Erythroblast (primary cell): ENCODE results near the gene MRPL10.

Experiments used
- DNase-seq, 2 experiments: peaks; one replicate each; lab custom pipeline; 2025; lab: John Stamatoyannopoulos, UW
- GATA1 ChIP-seq: IDR thresholded peaks from 2 replicates; pipeline ENCODE4 v1.6.1; 2011; ENCODE audit warnings: low read depth, mild to moderate bottlenecking, control low read depth, low read length, moderate library complexity
- POLR2A ChIP-seq: IDR thresholded peaks from 2 replicates; pipeline ENCODE4 v1.6.1; 2011; ENCODE audit warnings: mild to moderate bottlenecking, low read length

The MRPL10 gene

DNA sequence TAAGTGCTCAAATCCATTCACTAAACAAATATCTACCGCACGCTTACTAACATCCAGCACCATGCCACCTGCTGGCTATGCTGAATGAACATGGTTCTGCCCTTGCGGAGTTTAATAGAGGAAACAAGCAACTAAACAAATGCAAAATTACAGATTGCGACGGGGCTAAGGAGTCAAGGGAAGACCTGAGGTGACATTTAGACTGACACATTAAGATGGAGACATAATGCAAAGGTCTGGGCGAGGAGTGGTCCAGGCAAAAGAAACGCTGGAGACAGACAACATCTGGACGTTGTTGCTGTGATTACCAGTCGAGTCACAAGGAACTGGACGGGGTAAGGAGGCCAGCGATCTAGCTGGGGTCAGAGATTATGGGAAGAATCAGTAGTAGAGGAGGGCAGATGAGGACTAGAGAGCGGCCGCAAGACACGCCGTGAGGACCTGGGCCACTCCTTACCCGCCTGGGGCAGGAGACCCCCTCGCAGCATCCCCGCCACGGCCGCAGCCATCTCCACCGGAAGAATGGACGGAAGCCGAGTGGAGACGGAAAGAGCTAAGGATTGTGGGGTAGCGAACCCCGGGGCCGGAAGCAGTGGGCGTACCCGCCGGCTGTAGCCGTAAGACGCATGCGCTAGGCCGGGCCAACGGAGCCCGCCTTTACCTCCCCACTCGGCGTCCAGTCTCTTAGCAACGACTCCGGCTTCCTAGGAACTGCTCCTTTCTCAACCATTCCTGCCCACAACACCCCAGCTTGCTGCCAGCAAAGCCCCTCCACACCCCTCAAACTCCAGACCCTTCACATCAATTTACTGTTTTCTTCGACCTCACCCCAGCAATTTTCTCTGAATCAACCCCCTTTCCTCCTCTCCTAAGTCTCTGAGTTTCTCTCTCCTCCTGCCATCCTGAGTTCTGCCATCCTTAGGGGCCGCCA is at the start of gene MRPL10, which contains the start of gene LRRC46:
Gene MRPL10, minus strand, starts transcription at position 539 of the 931 bp plus-strand sequence. Its CDS starts 30 bp downstream, at position 509.
Gene LRRC46, plus strand, starts transcription at position 668 of the 931 bp plus-strand sequence. CDS start 320 bp downstream, outside the sequence.
- DNase-seq, result peak; percentile 92 to 95
- TF ChIP-seq POLR2A (peak; percentile 95), GATA1 (no peak)

DNA sequence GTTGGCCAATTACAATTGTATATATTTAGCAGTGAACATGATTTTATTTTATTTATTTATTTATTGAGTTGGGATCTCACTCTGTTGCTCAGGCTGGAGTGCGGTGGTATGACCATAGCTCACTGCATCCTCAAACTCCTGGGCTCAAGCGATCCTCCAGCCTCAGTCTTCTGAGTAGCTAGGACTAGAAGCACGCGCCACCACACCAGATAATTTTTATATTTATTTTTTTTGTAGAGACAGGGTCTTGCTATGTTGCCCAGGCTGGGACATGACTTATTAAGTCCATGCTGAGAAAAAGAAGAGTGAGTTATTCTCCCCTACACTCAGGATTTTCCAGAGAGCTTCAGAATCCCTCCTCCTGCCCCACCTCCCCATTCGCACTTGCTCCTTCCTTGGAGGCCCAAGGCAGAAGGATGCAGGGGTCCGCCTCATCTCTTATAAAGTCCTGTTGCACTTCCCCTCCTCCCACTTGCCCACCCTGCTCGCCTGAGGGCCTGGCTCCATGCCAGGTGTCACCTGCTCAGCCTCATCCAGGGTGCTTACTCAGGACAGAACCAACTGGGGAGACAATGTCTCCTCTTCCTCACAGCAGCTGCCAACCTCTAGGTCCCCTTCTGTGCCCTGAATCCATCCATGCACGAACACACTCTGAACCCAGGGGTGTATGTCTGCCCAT is 48.6 kb upstream of the MRPL10 start:
- TF ChIP-seq POLR2A, result no peak
- TF ChIP-seq GATA1, result no peak
- DNase-seq, result no peak

DNA sequence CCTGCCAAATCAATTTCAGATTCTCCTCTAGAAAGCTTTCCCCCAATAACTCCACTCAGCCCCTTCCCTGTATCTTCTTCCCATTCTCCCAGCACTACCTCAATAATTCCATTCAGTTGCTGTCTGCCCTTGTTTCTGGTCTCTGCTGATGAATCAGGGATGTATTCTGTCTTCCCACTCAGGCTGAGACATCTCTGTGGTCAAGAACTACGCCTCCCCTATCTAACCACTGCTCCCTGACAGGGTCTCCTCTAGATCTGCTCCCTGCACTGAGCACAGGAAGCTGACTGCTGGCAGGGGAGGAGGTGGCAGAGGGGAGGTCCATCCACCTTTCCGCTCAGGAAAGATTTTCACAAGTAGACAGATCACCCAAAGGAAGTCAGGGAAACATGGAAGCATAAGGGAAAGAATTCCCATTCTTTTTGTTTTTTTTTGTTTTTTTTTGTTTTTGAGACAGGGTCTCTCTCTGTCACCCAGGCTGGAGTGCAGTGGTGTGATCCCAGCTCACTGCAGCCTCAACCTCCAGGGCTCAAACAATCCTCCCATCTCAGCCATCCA is 47.8 kb upstream of the MRPL10 start:
- TF ChIP-seq POLR2A (no peak), GATA1 (no peak)
- DNase-seq, result no peak

DNA sequence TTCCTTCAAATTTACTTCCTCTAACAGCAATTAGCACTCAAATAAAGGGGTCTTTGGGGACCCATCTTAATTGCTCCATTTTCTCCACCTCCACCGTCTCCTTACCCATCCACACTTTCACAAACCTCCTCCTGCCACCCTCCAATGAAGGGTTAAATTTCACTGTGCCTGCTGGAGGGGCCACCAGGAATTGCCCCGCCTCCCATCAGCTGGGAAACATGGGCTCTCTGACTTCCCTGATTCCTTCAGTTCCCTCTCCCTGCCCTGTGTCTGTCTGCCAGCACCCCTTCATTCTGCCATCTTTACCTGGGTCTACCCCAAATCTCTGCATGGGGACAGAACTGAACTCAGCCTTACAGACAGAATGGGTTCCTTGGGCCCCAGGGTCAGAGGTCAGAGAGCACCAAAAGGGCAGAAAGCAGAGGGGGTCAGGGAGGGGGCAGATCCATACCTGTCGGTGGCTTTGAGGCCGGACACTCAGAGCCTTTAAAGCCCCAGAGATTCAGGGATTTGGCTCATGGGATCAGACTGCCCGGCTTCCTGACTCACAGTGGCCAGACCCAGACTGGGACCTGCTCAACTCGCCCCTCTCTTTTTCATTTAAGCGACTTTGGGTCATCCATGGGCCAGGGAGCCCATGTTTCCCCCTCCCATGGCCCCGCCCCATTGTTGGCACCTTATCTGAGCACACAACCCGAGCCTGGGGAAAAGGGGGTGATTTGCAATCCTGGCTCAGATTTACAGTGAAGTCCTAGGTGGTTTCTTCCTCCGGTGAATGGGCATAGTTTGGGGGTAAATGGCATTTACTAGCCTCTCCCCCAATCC is 47.1 kb upstream of the MRPL10 start:
- TF ChIP-seq GATA1 (no peak), POLR2A (no peak)
- no peak for DNase-seq

DNA sequence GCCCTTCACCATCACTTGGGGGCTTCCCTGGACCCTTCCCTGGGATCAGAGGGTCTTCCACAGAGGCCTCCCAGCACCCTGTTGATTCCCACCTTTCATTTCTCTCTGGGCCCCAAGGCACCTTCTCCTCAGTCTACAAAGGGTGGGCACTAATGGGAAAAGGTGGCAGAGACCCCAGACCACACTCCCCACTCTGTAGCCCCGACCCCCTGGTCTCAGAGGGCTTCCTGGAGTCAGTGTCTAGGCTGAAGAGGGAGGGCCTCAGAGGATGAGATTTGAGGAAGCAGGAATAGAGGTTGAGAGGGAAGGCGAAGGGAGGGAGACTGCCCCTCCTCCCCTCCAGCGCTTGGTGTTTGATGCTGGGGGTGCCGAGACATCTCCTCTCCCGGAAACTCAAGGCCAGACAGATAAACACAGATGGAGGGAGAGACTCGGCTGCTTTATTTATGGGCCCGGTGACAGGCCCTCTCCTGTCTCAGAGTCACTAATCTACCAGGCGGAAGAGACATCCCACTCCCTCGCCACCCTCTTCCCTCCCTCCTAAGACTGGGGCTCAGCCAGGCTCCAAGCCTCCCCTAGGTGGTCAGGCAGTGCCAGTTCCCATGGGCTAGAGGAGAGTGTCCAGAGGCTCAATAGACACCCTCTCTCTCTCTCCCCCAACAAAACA is 46.2 kb upstream of the MRPL10 start:
- TF ChIP-seq POLR2A (no peak), GATA1 (no peak)

DNA sequence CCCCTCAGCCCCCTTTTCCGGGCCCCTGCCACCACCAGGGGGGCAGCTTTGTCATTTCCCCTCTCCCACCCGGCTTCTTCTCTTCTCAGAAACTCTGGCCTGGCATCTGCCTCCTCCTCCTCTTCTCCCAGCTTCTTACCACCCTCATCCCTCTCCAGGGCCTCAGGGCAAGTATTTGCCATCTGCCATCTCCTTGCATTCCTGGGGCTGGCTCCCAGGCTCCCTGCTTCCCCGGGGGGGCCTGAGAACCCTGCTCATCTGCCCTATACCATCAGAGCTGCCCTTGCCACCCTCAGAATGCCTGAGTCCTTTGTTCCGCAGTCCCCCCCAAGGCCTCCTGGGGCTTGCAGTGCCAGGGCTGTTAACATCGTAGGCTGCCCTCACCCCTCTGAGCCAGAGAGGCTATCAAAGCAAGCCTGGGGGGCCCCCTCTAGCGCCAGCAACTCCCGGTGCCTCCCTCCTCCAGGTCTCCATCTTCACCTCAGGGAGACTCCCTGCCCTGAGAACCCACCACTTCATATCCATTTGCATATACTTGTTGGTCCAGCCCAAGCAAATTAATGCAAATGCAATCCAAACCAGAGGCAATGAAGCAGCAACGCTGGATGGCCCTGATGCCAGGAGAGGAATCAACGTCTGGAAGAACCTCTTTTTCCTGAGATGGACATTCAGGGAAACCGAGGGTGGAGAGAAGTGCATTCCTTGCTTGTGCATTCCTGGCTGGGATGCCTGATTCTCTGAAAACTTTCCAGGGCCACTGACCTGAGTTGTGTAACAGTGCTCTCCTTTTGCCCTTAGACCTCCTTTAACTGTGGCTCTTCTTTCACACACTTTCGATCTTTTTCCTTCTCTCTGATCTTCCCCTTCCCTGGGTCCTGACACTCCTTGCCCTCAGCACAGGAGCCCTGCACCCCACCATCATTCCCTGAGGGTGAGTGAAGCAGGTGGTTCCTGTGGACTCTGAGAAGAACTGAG is 44.0 kb upstream of the MRPL10 start:
- DNase-seq, result no peak
- TF ChIP-seq GATA1 (no peak), POLR2A (no peak)

More for the DNA sequence above, 46.2 kb upstream of the MRPL10 start:
- DNase-seq, result no peak

DNA sequence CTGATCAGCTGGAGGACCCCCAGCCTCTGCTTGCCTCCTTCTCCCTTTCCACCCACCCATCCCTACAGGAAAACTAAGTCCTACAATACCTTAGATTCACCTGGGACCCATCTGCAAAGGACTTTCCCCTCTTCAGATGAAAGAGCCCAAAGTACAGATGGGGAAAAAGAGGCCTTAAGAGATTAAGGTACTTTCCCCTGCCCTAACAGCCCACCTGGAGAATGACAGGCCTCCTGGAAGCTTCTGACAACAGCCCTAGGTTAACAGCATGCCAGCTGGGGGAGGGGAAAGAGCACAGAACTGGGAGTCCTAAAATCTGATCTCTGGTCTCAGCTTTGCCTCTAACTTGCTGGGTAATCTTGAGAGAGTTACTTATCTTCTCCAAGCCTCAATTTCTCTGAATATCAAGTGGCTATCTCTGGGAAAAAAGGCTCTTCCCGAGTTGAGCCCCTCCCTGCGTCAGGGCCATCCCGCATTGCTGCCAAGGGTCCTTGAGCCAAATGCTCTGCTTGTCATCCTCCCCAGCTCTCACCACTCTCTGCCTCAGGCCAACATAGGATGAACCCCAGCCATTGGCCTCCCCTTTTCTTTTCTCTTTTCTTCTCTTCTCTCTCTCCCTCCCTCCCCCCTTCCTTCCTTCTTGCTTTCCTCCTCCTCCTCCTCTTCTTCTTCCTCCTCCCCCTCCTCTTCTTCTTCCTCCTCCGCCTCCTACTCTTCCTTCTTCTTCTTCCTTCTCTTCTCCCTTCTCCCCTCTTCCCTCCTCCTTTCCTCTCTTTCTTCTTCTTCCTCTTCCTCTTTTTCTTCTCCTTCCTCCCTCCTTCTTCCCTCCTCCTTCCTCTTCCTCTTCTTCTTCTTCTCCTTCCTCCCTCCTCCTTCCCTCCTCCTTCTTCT is 42.1 kb upstream of the MRPL10 start:
- DNase-seq, result no peak
- no peak for TF ChIP-seq GATA1
- no peak for TF ChIP-seq POLR2A

DNA sequence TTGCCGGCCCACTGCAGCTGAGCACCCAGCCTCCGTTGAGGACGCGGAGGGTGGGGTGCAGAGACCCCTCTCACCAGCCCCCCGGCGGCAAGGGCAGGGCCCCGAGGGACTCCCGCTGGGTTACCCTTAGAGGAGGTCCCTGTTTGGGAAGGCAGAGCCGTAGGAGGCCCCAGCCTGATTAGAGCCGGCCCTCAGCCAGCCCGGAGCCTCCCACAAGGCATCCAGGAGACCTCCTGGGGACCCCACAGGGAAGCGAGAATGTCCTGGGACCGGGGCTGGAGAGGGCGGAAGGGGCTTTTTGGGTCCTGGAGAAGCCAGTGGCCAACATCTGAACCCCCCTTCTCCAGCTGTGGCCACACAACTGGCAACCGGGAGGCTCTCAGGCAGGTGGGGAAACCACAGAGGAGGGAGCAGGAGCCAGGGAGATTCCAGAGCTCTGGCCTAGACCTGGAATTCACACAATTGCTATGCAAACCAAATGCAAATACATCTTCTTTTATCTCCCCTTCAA is 41.4 kb upstream of the MRPL10 start:
- TF ChIP-seq POLR2A (no peak), GATA1 (no peak)
- DNase-seq, result no peak

DNA sequence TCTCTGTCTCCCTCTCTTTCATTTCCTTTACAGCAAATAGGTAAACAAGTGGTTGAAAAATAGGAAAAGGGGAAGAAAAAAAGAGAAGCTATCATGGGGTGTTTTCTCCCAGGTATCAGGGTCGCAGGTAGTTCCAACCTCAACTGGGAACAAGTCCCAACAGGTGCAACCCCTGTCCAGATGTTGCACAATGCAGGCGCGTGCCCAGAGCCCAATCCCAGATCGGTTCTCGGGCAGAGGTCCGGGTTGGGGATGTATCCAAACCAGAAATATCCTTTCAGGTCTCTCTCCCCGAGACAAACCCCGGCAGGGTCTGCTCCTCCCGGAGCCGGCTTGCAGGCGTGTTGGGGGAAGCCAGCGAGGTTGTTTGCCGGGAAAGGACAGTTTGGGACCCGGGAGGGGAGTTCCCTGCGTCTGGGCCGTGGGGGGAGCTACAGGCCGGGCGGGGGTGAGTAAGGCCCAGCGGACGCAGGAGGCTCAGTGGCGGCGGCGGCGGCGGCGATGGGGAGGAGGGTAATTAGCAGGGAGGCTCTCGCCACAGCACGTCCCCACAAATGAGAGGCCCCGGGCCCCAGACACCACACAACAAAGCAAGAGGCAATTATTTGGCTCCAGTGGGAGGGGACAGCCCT is 40.8 kb upstream of the MRPL10 start:
- DNase-seq, result no peak
- TF ChIP-seq GATA1 (no peak), POLR2A (no peak)

DNA sequence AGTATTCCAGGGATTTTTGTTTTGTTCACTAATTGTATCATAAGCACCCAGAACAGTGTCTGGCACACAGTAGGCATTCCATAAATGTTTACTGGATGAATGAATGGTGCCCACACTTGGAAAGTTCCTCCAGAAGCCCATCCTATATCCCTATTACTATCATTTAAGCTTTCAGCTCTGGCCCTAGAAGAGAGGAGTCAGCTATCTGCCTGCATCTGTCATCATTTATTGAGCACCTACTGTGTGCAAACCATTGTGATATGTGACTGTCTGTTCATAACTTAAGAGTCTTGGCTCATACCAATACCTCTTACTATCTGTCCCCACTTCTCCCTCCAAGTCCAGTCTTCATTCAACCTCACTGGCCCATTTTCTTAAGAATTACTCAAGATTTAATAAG is 39.7 kb upstream of the MRPL10 start:
- no peak for TF ChIP-seq GATA1
- no peak for TF ChIP-seq POLR2A

More for the DNA sequence above, 39.7 kb upstream of the MRPL10 start:
- no peak for DNase-seq
